ENCODE results near the gene GALNT18. TPM values are rescaled to one million over a fixed set of nuclear protein-coding genes. Genes with fewer than 3 reads are reported as not detected.

The GALNT18 gene
- total and polyA plus RNA-seq, 7 donors: 4.6 to 32.4 (median 8.3) TPM

- 40 to 44% (median 42%) methylated on average over 8 of the region's 8 CpGs for WGBS, 3 donors
- DNase-seq: peak in 1 of 2 donors; percentile 59
- no peaks in the 10 kb centered on the region for H3K9me3 ChIP-seq
- H3K27me3 ChIP-seq (ENCODE audit: insufficient read depth in 3 of 3, low read length in 2 of 3): no peaks in the 10 kb centered on the region
- TF ChIP-seq CTCF (IDR thresholded peaks at IDR 0.05): no peak
- H3K4me3 ChIP-seq: no peak overlapping the region
- H3K4me1 ChIP-seq: no peaks in the 10 kb centered on the region
- ATAC-seq: peak in 1 of 4 donors; percentile 38
- no peaks in the 10 kb centered on the region for H3K36me3 ChIP-seq (ENCODE audit: insufficient read depth in 1 of 2, low read depth in 1 of 2)
- intact Hi-C loops (cut with DNase I): loop anchor here (2.0 to 10.0 kb wide), 3 partner anchors 227 to 521 kb away; no protein-coding TSS in a partner anchor
- H3K27ac ChIP-seq: no peak overlapping the region
Observed at GRCh38 chr11:11263238-11264005, 358.4 kb downstream of the GALNT18 start.

- TF ChIP-seq CTCF (IDR thresholded peaks at IDR 0.05): no peak
- ATAC-seq (no peak), DNase-seq (no peak)
- Histone ChIP-seq H3K4me3 (no peak overlapping the region), H3K27ac (no peak overlapping the region), H3K36me3 (ENCODE audit: insufficient read depth in 1 of 2, low read depth in 1 of 2) (no peaks in the 10 kb centered on the region), H3K27me3 (ENCODE audit: insufficient read depth in 3 of 3, low read length in 2 of 3) (no peaks in the 10 kb centered on the region), H3K9me3 (no peaks in the 10 kb centered on the region), H3K4me1 (no peaks in the 10 kb centered on the region)
- intact Hi-C loops (cut with DNase I): loop anchor here (10.0 kb wide), 2 partner anchors 328 to 522 kb away; no protein-coding TSS in a partner anchor
- 91 to 97% (median 93%) methylated on average over 5 of the region's 5 CpGs for WGBS, 3 donors
Observed at GRCh38 chr11:11262171-11262920, 359.5 kb downstream of the GALNT18 start.

GRCh38 chr11:11261629-11262028 is 360.2 kb downstream of the GALNT18 start:
- WGBS, 3 donors: 84 to 85% (median 84%) methylated on average over 5 of the region's 5 CpGs
- Histone ChIP-seq H3K27ac (no peak overlapping the region), H3K4me1 (no peaks in the 10 kb centered on the region), H3K27me3 (ENCODE audit: insufficient read depth in 3 of 3, low read length in 2 of 3) (no peaks in the 10 kb centered on the region), H3K4me3 (no peak overlapping the region), H3K9me3 (no peaks in the 10 kb centered on the region), H3K36me3 (ENCODE audit: insufficient read depth in 1 of 2, low read depth in 1 of 2) (no peaks in the 10 kb centered on the region)
- TF ChIP-seq CTCF (IDR thresholded peaks at IDR 0.05): no peak
- ATAC-seq (no peak), DNase-seq (no peak)
- intact Hi-C loops (cut with DNase I): loop anchor here (10.0 kb wide), 2 partner anchors 327 to 523 kb away; no protein-coding TSS in a partner anchor

- Histone ChIP-seq H3K4me1 (no peaks in the 10 kb centered on the region), H3K36me3 (ENCODE audit: insufficient read depth in 1 of 2, low read depth in 1 of 2) (no peaks in the 10 kb centered on the region), H3K27ac (no peak overlapping the region), H3K4me3 (no peak overlapping the region), H3K27me3 (ENCODE audit: insufficient read depth in 3 of 3, low read length in 2 of 3) (no peaks in the 10 kb centered on the region), H3K9me3 (no peaks in the 10 kb centered on the region)
- 89 to 94% (median 89%) methylated on average over 4 of the region's 4 CpGs for WGBS, 3 donors
- TF ChIP-seq CTCF (IDR thresholded peaks at IDR 0.05): no peak
- ATAC-seq: no peak
- DNase-seq: no peak
- intact Hi-C loops (cut with DNase I): loop anchor here (10.0 kb wide), 2 partner anchors 326 to 524 kb away; no protein-coding TSS in a partner anchor
Observed at GRCh38 chr11:11260903-11261302, 360.9 kb downstream of the GALNT18 start.
